ENCODE data around the gene RAD51C.

- TF ChIP-seq CTCF (IDR thresholded peaks at IDR 0.05; ENCODE audit: insufficient read depth, low read depth, low read length) (no peak), EZH2 (IDR thresholded peaks at IDR 0.05; ENCODE audit: insufficient read depth, low read length) (no peak)
Observed at GRCh38 chr17:58764373-58764772, 72.0 kb downstream of the RAD51C start.
